Stimulated activated CD8-positive, alpha-beta memory T cell treated with anti-CD3 and anti-CD28 coated beads, Interleukin-4, amount 100 ng/mL, for 24 hours (primary cell): Measurements from ENCODE around the gene DSTN.

Source experiments
- DNase-seq: peaks from one replicate; pipeline ENCODE4 v3.0.0-alpha.2; 2020; ENCODE audit warnings: low read depth

Gene DSTN

DNA sequence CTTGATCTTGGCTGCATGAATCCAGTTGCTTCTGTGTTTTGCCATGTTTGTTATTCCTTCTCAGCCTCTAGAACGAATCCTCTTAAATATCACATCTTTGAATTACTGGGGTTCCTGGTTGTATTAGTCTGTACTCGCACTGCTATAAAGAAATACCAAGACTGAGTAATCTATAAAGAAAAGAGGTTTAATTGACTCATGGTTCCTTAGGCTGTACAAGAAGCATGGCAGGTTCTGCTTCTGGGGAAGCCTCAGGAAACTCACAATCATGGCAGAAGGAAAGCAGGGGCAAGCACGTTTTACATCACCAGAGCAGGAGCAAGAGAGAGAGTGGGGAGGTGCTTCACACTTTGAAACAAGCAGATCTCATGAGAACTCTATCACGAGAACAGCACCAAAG is 20.7 kb upstream of the DSTN start:
- no peak for DNase-seq

GRCh38 chr20:17555106-17555505 is 14.8 kb upstream of the DSTN start:
- DNase-seq: no peak

DNA sequence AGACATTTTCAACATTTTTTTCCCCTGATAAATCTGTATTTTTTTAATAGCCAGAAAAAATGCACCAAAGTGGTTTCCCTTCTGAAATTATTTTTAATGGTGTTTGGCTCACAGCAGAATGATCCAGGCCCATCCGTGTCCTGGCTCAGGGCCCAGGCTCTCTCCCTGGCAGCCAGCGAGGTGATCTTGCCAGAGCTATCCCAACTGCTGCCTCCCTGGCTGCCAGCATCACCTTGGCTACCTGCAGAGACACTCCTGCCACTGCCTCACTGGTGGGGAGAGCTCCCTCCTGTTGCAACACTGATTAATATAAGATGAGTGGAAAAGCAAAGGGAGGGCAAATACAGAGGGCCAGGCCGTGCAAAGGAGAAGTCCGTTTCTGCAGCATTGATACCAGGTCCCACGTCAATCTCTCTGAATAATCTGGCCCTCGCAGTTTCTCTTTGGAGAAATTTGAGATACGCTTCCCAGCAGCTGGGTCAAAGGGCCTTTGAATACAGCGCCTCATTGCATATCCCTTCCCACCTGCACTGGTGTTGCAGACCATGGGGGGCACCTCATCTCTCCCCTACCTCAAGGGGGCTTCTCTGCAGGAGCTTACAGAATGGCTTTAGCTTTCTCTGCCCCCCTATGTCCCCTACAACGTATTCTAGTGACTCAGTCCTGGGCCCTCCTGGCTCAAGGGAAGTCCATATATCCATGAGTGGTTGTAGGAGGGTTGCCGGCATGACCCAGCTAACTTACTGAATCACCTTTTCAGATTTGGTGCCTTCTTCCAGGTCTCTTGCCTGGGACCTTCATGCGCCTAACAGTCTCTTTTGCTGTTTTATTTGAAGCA is 12.8 kb upstream of the DSTN start:
- no peak for DNase-seq

DNA sequence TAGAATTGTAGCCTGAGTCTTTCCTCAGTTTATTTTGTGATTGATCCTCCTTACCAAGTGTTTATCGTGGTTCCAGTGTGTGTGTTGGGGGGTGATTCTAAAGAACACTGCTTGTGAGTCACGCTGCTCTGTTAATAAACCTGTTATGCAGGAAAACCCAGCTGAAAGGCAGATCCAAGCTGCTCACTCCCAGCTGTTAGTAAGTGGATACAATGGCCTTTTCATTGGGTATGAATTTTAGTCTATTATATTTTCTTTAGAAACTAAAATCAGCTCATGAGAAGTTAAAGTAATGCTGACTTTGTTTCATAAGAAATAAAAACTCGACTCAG is 12.2 kb upstream of the DSTN start:
- no peak for DNase-seq

- no peak for DNase-seq
These were observed 11.5 kb upstream of the DSTN start for GRCh38 chr20:17558154-17558940.

GRCh38 chr20:17558941-17559304 is 11.0 kb upstream of the DSTN start:
- no peak for DNase-seq

DNA sequence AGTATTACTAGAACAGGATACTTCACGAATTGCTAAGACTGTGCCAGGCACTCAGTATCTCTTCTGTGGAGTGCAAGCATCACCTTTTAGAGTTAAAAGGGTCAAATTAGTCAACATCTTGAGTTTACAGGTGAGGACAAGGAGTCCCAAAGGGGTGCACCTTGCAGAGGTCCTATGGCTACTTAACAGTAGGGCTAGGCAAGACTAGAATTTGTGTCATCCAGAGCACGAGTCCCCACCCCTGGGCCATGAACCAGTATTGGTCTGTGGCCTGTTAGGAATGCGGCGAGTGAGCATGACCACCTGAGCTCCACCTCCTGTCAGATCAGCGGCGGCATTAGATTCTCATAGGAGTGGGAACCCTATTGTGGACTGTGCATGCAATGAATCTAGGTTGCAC is 10.5 kb upstream of the DSTN start:
- no peak for DNase-seq

GRCh38 chr20:17560344-17561074 is 9.4 kb upstream of the DSTN start:
- DNase-seq: no peak

DNA sequence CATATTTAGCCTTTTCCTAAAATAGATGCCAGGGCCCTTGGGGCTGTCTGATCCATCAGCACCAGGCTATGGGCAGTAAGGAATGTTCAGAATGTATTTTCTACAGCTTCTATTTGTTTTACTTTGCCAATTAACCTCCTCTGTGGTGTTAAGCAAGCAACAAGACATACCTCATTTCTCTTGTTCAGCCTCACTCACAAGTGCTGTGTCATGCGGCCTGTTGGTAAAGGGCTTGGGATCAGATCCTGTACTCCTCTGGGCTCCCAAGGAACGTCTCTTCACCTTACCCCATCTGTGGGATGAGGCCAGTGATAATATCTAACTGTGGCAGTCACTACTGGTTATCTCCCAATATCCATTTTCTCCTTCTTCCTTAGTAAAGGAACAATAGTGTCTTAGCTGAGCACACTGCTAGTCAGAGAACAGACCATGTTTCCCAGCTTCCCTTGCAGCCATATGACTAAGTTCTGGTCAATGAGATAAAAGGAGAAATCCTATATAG is 7.0 kb upstream of the DSTN start:
- no peak for DNase-seq

DNA sequence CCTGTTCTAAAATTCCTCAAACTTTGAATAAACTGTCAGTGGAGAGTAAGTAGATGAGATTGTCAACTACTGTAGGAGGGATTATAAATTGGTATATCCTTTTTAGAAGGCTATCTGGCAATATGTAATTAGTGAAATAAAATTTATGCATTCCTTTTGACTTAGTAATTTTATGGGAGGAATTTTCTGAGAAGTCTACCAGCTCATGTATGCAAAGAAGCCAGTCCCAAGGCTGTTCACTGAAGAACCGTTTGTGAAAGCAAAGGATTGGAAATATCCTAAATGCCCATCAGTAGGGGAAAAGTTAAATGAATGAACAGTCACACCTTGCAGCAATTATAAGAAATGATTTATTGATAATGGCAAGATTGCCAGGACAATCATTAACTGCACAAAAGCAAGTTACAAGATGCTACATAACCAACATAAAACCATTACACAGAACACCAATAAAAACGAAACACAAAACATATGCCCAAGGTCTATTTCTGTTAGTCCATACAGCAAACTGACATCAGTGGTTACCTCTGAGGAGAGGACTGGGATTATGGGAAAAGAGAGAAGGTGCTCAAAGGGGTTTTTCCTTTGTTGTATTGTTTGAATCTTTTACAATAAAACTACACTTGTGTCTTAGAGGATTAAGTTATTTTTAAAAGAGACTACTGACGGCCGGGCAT is 4.6 kb upstream of the DSTN start:
- no peak for DNase-seq

DNA sequence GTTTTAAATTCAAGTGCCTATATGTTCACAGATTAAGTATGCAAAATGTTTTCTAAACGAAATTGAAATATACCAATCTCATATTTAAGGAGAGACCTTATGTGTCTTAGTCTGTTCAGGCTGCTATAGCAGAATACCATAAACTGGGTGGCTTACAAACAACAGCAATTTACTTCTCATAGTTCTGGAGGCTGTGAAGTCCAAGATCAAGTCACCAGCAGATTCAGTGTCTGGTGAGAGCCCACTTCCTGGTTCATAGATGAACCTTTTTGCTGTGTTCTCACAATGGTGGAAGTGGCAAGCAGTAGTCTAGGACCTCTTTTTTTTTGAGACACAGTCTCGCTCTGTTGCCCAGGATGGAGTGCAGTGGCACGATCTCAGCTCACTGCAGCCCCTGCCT is 3.5 kb upstream of the DSTN start:
- DNase-seq: no peak

DNA sequence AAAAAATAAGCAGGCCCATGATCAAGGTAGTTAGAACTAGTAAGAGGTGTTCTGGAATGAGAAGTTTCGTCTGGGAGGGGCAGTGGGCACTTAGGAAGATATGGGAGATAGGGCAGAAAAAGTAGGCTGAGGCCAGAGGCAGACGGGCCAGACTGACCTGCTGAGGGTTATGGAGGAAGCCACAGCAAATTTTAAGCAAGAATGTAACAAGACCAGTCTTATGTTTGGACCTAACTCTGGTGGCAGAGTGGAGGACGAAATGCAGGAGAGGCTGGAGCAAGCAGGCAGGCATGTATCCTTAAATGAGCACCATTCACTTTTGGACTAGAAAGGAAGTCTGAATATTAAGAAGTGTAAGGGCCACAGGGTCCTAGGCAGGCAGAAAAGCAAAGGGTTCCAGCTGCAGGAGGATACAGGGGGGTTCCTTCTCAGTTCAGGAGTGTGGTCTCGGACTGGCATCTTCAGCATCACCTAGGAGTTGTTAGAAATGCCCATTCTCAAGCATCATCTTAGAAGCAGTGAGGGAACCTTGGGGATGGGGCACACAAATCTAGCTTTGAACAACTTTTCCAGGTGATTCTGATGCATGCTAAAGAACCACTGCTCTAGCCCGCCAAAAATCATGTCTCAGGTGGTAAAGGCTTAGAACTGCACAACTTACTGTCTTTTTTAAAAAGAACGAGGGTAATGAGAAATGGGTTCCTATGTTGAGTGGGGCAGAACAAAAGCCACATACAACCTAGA is 1.7 kb upstream of the DSTN start:
- no peak for DNase-seq

DNA sequence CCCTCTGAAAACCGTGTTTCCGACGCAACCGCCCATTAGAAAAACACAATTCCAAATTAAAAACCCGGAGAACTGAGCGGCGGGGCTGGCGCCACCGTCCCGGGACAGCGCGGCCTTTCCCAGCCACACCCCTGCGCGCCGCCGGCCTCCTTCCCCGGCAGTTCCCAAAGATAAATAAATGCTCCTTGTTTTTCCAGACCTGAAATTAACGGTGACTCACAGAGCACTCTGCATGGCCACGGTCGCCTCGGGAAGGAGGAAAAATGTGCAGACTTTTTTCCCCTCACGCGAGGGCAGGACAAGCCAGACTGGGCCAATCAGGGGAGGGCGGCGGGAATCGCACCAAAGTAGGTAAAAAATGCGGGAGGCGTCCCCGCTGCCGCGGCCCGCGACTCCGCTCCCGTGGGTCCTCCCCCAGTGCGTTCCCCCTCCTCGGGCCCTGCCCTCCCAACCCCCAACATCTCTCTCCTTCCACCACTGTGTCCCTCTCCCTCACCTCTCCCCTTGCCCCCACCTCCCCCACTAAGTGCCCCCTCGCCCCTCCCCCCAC is 828 bp upstream of the DSTN start:
- no peak for DNase-seq

DNA sequence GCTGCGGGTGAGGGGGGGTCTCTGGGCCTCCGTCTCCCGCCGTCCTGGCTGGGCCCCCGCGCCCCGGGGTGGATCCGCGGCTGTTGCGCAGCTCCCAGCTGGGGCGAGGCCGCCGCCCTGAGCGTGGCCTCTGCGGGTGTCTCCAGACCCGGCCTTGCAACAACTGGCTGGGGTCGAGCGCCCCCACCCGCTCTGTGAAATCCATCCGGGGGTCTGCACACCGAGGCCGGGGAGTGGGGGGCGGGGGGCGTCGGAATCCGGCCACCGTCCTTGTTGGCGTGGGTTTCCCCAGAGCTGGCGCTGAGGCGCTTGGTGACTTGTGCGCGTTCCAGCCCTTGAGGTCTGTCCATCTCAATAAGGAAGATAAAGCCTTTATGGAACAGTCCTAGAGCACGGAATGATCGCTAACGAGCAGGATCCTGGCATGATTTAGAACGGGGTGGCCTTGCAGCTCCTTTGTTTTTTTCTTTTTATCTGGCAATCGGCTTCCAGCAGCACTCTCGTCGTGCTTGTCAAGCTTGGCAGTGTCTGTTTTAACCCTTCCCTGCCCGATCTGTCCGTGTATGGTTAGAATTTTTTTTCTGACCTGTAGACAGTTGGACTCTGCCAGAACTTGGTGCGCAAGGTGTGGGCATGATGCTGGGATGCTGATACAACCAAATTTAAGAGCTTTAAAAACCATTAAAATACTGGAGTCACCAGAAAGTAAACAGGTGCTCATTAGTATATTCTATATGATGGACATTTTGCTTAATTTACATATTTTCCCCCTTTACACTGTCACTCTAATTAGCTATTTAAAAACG is 675 bp downstream of the DSTN start:
- DNase-seq: no peak

- no peak for DNase-seq
These were observed 1.3 kb downstream of the DSTN start for GRCh38 chr20:17571153-17571527.

DNA sequence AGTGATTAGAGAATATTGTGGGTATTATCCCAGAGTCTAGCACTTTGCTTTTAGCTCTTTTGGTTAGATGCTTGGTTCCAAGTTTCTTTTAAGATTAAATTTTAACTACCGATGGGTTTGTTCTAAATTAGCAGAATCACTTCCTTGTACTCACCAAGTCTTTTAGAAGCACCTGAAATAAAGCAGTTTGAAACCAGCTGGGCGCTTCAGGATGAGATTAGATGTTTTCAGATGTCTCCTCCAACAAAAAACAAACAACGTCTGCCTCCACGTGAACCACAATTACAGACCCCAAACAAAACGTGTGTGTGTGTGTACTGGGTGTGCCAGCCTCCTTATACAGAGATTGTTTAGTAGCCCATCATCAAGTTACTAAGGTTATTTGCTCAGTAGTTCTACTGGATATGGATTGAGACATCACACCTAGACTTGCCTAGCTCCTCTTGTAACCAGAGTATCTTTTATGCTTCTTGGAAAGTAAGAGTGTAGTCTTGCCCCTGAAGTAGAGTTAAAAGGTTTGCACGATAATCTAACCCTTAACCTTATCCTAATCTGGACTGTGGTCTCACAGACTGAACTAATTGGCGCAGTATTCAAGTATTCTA is 2.3 kb downstream of the DSTN start:
- no peak for DNase-seq

- no peak for DNase-seq
These were observed 3.6 kb downstream of the DSTN start for GRCh38 chr20:17573463-17573862.

DNA sequence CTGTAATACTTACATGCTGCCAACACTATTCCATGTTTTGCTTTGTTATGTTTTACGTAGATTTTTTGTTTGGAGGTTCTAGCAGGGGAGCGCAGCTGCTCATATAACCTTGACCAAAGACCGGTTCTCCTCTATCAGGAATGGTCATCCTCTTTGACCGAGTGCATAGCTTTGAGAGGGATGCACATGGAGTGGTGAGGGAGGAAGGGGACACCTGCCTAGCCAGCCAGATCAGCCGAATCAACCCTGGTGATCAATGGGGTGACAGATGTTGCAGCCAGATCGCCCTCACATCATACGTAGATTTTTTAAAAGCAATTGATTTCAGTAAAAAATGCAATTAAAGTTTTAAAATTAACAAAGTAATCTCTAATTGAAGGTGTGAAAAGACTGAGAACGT is 6.3 kb downstream of the DSTN start:
- DNase-seq: no peak

DNA sequence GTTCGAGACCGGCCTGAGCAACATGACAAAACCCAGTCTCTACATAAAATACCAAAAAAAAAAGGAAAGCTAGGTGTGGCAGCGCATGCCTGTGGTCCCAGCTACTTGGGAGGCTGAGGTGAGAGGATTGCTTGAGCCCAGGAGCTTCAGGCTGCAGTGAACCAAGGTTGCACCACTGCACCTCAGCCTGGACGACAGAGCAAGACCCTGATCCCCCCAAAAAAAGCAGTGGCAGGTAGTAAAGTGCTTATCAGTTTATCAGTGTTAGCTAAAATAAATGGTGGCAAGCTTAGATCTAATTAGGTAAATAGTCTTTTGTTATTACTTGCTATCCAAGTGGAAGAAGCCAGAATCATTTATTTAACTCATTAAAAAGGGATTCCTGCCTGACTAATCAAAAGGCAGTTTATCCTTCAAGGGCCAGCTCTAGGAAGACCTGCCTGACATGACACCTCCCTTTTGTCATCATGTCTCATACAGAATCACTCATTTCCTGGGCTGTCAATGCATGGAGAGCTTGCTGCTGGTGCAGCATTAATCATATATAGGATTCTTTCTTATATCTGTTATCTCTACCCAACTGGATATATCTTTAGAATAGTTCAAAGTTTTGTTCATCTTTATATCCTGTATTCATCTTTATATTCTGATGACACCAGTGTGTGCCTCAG is 9.6 kb downstream of the DSTN start:
- no peak for DNase-seq
